ENCODE results near the gene SLC9A9. TPM values are rescaled to one million over a fixed set of nuclear protein-coding genes. Genes with fewer than 3 reads are reported as not detected.

The SLC9A9 gene
- total and polyA plus RNA-seq, 10 of the 15 experiments (the other 5 are each of a cell fraction or from before 2014, with no cell fraction given) = 3.5 to 14.2 (median 9.3) TPM

DNA sequence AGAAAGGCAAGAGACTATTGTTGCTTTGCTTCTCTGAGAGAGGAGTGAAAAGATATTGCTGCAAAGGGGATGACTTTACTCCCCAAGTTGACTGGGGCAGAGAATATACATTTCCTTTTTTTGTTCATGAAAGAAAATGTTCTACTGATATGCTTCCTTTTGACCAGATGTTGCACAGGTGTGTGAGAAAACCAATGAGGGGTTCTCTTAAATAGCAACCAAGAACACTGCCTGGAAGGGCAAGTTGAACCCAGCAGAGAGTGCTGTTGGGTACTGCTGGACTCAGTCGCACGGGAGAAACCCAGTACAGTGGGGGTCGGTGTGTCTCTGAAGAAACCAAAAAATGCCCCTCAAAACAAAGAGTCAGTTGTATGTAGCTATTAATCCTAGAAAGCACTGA, 627.5 kb downstream of the SLC9A9 start (continued):
- TF ChIP-seq, protein P1, sequence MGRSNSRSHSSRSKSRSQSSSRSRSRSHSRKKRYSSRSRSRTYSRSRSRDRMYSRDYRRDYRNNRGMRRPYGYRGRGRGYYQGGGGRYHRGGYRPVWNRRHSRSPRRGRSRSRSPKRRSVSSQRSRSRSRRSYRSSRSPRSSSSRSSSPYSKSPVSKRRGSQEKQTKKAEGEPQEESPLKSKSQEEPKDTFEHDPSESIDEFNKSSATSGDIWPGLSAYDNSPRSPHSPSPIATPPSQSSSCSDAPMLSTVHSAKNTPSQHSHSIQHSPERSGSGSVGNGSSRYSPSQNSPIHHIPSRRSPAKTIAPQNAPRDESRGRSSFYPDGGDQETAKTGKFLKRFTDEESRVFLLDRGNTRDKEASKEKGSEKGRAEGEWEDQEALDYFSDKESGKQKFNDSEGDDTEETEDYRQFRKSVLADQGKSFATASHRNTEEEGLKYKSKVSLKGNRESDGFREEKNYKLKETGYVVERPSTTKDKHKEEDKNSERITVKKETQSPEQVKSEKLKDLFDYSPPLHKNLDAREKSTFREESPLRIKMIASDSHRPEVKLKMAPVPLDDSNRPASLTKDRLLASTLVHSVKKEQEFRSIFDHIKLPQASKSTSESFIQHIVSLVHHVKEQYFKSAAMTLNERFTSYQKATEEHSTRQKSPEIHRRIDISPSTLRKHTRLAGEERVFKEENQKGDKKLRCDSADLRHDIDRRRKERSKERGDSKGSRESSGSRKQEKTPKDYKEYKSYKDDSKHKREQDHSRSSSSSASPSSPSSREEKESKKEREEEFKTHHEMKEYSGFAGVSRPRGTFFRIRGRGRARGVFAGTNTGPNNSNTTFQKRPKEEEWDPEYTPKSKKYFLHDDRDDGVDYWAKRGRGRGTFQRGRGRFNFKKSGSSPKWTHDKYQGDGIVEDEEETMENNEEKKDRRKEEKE (IDR thresholded peaks at IDR 0.05) = no peak
- TF ChIP-seq BACH1 (IDR thresholded peaks at IDR 0.05; ENCODE audit: borderline replicate concordance) (no peak), MYC (IDR thresholded peaks at IDR 0.05; ENCODE audit: insufficient read depth, insufficient read length, insufficient replicate concordance, low read length, severe bottlenecking) (no peak), ATF7 (IDR thresholded peaks at IDR 0.05; ENCODE audit: low read depth) (no peak), HDAC2 (IDR thresholded peaks at IDR 0.05) (no peak), KDM1A (IDR thresholded peaks at IDR 0.05; ENCODE audit: borderline replicate concordance) (no peak), SRF (IDR thresholded peaks at IDR 0.05; ENCODE audit: low read depth in 2 of 2, low read length in 2 of 2) (no peak)

DNA sequence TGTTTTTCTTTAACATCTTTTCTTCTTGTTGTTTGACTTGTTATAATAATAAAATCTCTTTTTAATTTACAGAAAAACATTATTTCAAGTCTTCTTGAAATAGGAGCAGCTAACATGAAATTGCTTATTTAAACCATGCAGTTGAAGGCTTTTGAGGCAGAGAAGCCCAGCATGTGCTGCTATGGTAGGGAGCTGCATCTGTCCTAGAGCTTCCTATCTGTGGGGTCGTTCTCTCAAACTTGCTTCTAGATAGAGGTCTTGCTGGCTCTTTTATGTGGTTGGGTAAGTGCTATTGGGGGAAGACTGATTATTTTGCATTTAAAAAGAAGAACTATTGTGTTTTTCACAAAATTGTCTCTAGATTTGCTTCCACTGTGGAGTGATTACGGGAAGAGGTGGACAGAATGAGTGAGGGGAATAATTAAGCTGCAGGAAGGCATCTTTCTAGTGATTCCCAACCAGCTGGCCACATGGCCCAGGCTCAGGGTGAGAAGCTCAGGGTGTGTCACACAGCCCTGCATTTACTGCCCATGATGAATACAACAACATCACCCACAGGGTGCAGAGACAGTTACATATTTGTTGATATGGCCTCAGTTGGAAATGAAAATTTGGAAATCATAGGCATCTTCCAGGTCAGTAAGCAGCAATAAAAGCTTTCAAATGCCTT, 630.0 kb downstream of the SLC9A9 start:
- no peak overlapping the region for H2AFZ ChIP-seq (ENCODE audit: control insufficient read depth, low read depth, low read length)
- H3K36me3 ChIP-seq (ENCODE audit: control insufficient read depth in 2 of 2, insufficient read depth in 2 of 2, low read length in 1 of 2) = no peaks in the 10 kb centered on the region
- H4K20me1 ChIP-seq (ENCODE audit: control insufficient read depth, insufficient read depth) = no peaks in the 10 kb centered on the region
- SMC1A ChIA-PET (ENCODE audit: uncharacterized antibody, unreplicated experiment) = interaction anchor here (0.9 to 2.3 kb wide), 3 partner anchors 10 to 97 kb away, joined by 3 to 9 read pairs (median 4); no protein-coding TSS in a partner anchor
- no peaks in the 10 kb centered on the region for H3K9me3 ChIP-seq (replicated peaks; ENCODE audit: control insufficient read depth, insufficient read depth, low read length)
- 89% methylated on average over 2 of the region's 2 CpGs for WGBS (ENCODE audit: insufficient coverage, insufficient replicate concordance, low lambda C conversion rate, missing lambda C conversion rate)
- in situ Hi-C loops (cut with MboI) = no loop called here
- no peaks in the 10 kb centered on the region for H3K79me2 ChIP-seq (ENCODE audit: control insufficient read depth, insufficient read depth, low read length)
- H3K27ac ChIP-seq (ENCODE audit: control insufficient read depth, insufficient read depth) = no peak overlapping the region
- peaks cover 2% of the 10 kb centered on the region for H3K4me1 ChIP-seq (ENCODE audit: control insufficient read depth, insufficient read depth, low read length)
- no peak overlapping the region for H3K4me2 ChIP-seq (ENCODE audit: control insufficient read depth, insufficient read depth)
- no TSS peak for BruUV-seq (replicated peaks)
- CTCF ChIA-PET = interaction anchor here (1.2 kb wide), 1 partner anchor 94 kb away, joined by 3 read pairs; no protein-coding TSS in a partner anchor
- no peak for DNase-seq (ENCODE audit: low read depth, low spot score)
- no peak for FAIRE-seq
- ATAC-seq = no peak
- no peak for TF ChIP-seq SIX5 (IDR thresholded peaks at IDR 0.05; ENCODE audit: low read depth, low read length, severe bottlenecking)
- TF ChIP-seq MTA2 (IDR thresholded peaks at IDR 0.05; ENCODE audit: low read depth) = no peak
- no peak for TF ChIP-seq BRCA1 (IDR thresholded peaks at IDR 0.05; ENCODE audit: low read depth, low read length)
- H3K27me3 ChIP-seq (replicated peaks in 1 of 2; ENCODE audit: control insufficient read depth in 2 of 2, insufficient read depth in 2 of 2, low read length in 1 of 2) = no peaks in the 10 kb centered on the region
- H3K4me3 ChIP-seq = no peak overlapping the region
- intact Hi-C loops (cut with micrococcal nuclease; ENCODE audit: unreplicated experiment) = no loop called here
- H3K9ac ChIP-seq (ENCODE audit: control insufficient read depth, insufficient read depth, low read length) = no peak overlapping the region
- RAD21 ChIA-PET (ENCODE audit: unreplicated experiment) = no interaction called here
- POLR2A ChIA-PET = interaction anchor here (0.5 kb wide), 1 partner anchor 9 kb away, joined by 3 read pairs; no protein-coding TSS in a partner anchor
